DMS114 treated with DMSO at 0.1 percent for 48 hours (cell line): ENCODE data around the gene TAGLN2.

Experiments
- DNase-seq: peaks from one replicate; lab custom pipeline; 2025; ENCODE audit not compliant: unreplicated experiment; lab: John Stamatoyannopoulos, UW

TAGLN2 gene

DNA sequence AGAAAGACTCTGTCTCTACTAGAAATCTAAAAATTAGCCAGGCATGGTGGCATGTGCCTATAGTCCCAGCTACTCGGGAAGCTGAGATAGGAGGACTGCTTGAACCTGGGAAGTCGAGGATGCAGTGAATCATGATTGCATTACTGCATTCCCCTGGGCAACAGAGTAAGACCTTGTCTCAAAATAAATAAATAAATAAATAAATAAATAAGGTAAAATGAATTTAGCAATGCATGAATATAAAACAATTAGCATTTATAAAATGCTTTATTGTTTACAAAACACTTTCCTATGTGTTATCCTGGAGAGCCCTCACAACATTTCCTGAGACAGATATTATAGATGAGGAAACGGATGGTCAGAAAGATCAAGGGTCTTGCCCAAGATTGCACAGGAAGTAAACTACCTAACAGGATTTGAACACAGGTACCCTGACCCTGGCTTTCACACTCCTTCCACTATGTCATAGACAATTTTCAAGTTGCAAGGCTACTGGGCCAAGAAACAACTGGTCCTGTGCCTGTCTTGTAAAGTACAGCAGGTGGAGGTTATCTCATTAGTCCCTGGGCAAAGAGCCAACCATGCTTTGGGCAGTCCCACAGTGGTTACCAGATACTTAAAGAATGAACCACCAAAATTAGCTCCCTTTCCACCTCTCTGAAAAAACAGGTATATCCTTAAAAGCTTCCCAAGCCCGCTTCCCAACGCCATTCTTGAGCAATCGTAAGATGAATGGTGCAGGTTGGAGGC, 47.4 kb downstream of the TAGLN2 start:
- DNase-seq = no peak

GRCh38 chr1:159873530-159874143, 51.7 kb downstream of the TAGLN2 start:
- DNase-seq = no peak

GRCh38 chr1:159872891-159873290, 52.4 kb downstream of the TAGLN2 start:
- no peak for DNase-seq

GRCh38 chr1:159870704-159871103, 54.6 kb downstream of the TAGLN2 start:
- DNase-seq = no peak

GRCh38 chr1:159869607-159870006, 55.7 kb downstream of the TAGLN2 start:
- no peak for DNase-seq

- no peak for DNase-seq
Observed at GRCh38 chr1:159869173-159869572, 56.1 kb downstream of the TAGLN2 start.

DNA sequence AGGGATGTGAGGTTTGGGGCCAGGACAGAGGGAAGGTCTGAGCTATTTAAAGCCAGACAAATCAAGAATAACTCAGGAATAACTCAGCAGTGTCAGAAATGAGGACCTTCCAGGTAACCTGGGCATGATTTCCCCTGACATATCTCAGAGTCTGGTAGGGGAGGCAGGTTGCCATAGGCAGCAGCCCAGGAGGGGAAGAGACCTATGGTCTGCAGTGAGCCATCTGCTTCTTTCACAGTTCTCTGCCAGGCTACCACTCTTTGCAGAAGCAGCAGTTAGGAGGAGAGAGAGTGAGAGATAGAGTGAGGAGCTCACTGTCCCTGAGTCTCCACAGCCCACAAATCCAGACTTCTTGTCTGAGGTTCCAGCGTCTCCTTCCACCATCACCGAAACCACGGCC, 56.5 kb downstream of the TAGLN2 start:
- no peak for DNase-seq
